HL-60 (cell line): ENCODE data around the gene IRAG1.

Experiments used
- CTCF ChIP-seq: IDR thresholded peaks from one replicate; pipeline ENCODE4 v1.5.1; 2011; ENCODE audit warnings: low read length, control low read depth, inconsistent platforms; ENCODE audit not compliant: insufficient read depth
- GABPA ChIP-seq: IDR thresholded peaks from 2 replicates; pipeline ENCODE4 v1.6.1; 2012; ENCODE audit warnings: low read depth
- POLR2AphosphoS5 ChIP-seq: IDR thresholded peaks from 2 replicates; pipeline ENCODE4 v1.6.1; 2012; ENCODE audit warnings: low read depth
- SPI1 ChIP-seq: IDR thresholded peaks from 2 replicates; pipeline ENCODE4 v1.6.1; 2012; ENCODE audit warnings: low read depth, mild to moderate bottlenecking, borderline replicate concordance
- TF ChIP-seq, protein P1 (sequence below): IDR thresholded peaks from 2 replicates; pipeline ENCODE4 v1.6.1; 2012; ENCODE audit warnings: low read depth; ENCODE audit not compliant: insufficient replicate concordance

GRCh38 chr11:10663365-10663764 lies 30.2 kb downstream of the IRAG1 start:
- no peak for TF ChIP-seq CTCF
- TF ChIP-seq POLR2AphosphoS5, result no peak
- TF ChIP-seq SPI1, result no peak
- no peak for TF ChIP-seq GABPA
- TF ChIP-seq, protein P1, sequence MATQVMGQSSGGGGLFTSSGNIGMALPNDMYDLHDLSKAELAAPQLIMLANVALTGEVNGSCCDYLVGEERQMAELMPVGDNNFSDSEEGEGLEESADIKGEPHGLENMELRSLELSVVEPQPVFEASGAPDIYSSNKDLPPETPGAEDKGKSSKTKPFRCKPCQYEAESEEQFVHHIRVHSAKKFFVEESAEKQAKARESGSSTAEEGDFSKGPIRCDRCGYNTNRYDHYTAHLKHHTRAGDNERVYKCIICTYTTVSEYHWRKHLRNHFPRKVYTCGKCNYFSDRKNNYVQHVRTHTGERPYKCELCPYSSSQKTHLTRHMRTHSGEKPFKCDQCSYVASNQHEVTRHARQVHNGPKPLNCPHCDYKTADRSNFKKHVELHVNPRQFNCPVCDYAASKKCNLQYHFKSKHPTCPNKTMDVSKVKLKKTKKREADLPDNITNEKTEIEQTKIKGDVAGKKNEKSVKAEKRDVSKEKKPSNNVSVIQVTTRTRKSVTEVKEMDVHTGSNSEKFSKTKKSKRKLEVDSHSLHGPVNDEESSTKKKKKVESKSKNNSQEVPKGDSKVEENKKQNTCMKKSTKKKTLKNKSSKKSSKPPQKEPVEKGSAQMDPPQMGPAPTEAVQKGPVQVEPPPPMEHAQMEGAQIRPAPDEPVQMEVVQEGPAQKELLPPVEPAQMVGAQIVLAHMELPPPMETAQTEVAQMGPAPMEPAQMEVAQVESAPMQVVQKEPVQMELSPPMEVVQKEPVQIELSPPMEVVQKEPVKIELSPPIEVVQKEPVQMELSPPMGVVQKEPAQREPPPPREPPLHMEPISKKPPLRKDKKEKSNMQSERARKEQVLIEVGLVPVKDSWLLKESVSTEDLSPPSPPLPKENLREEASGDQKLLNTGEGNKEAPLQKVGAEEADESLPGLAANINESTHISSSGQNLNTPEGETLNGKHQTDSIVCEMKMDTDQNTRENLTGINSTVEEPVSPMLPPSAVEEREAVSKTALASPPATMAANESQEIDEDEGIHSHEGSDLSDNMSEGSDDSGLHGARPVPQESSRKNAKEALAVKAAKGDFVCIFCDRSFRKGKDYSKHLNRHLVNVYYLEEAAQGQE, result no peak
